SU-DHL-6 (cell line): ENCODE results near the gene VEZT.

Experiments
- CTCF ChIP-seq: fragments of 200-600 bp; sonication (generic); IDR thresholded peaks from one replicate; pipeline ENCODE4 v1.5.1; 2017; ENCODE audit warnings: antibody characterized with exemption, mild to moderate bottlenecking, low read length, moderate library complexity; ENCODE audit not compliant: insufficient read depth, poor library complexity, severe bottlenecking
- EZH2phosphoT487 ChIP-seq: fragments of 200-600 bp; sonication (generic), shearing (Covaris generic); conservative IDR thresholded peaks from 2 replicates; pipeline ENCODE4 v1.6.1; 2018; ENCODE audit warnings: mild to moderate bottlenecking, antibody characterized with exemption, low read length, moderate library complexity, mixed read lengths

- TF ChIP-seq CTCF (no peak), EZH2phosphoT487 (no peak)
These were observed 18.7 kb upstream of the VEZT start for GRCh38 chr12:95198914-95199313.
